Measurements from ENCODE around the gene ZMPSTE24. TPM values are rescaled to one million over a fixed set of nuclear protein-coding genes. Genes with fewer than 3 reads are reported as not detected.

Gene ZMPSTE24
- total RNA-seq: 46.5 and 60.1 TPM in 2 replicates

DNA sequence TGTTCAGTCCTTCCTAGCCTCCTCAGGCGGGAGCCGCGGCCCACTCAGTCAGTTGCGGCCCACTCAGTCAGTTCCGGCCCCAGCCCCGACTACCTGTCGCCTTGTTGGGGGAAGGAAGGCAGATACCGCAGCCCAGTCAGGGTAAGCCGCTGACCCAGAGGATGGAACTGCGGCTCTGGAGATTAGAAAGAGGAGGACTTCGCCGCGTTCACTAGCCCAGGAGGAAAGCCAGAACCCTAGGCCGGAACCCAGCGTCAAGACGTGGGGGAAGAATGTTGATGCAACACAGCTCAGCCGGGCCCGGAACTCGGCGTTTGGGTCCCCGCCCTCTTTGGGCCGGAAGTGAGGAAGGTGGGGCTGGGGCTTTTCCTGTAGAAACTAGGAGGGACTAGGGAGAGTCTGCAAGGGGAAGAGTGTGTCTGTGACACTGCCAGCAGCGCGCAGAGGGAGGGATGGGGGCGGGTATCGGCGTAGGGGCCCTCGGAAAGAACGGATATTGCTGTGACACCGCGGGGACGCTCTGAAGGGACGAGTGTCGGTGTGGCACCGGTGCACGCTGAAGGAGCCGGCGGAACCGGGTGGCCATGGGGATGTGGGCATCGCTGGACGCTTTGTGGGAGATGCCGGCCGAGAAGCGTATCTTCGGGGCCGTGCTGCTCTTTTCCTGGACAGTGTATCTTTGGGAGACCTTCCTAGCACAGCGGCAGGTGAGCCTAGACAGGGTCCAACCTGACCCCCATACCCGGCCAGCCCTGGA lies at the start of gene ZMPSTE24:
Gene ZMPSTE24, plus strand, starts transcription at position 549 of the 757 bp plus-strand sequence. Its CDS starts 36 bp downstream, at position 585.

DNA sequence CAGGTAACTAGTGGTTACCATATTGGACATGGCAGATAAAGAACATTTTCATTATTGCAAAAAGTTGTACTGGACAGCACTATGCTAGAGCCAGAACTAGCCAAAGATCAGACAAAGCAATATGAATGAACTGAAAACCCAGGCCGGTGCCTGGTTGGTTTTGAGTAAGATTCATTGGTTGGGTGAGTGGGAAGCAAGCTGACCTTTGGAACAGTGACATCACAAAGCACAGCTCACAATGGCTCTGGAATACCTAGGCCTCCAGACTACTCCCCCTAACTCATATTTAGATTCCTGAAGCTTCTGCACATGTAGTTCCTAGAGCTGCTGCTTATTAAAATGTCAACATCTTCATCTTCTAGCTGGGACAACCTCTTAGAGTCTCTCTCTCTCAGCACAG lies 10.4 kb upstream of the ZMPSTE24 start, which contains the start of gene TMCO2:
Gene TMCO2, plus strand, starts transcription at position 283 of the 400 bp plus-strand sequence. Its CDS starts 57 bp downstream, at position 340.

DNA sequence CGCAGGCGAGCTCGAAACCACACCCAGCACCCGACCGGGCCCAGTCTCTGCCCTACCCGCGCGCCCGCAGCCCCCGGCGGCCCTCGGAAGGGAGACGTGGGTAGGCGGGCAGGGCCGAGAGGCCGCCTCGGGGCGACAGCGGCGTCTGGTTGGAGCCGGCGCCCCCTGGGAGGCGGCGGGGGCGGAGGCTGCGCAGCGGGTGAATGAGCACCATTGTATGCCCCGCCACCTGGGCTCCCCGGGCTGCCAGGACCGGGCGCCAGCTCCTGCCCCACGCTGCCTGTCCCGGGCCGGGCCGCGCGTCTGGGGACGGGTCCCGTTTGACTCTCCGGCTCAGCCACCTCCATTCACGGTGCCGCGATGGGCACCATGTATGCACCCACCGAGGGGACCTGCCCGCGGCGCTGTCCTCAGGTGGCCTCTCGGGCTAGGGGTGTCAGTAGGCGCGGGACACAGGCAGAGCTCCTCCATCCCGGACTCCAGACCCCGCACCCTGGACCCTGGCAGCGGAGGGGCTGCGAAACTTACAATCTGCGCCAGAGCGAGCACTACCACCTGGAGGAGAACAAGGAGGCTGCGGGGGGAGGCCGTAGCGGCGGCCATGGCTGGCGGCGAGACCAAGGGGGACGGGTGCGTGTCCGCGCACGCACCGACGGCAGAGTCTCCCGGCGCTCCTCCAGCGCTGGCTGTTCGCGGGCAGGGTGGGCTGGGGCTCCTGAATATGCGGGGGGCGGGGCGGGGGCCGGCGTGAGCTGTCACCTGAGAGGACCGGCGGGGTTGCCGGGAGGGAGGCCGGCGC lies 58.8 kb downstream of the ZMPSTE24 start, which contains the start of gene COL9A2:
Gene COL9A2, minus strand, starts transcription at position 692 of the 799 bp plus-strand sequence. Its CDS starts 89 bp downstream, at position 603.

Other genes starting within 250 kb of the ZMPSTE24 start
- gene CAP1, start 217.5 kb upstream of the ZMPSTE24 start, total RNA-seq: 276 and 338 TPM in 2 replicates
- gene PPT1, start 161.0 kb upstream of the ZMPSTE24 start, total RNA-seq: 24.6 and 36.3 TPM in 2 replicates
- 18.5 and 19.4 TPM in 2 replicates for gene RLF, start 96.8 kb upstream of the ZMPSTE24 start, total RNA-seq
- gene TMCO2, start 10.3 kb upstream of the ZMPSTE24 start, total RNA-seq: not detected in 2 replicates
- gene COL9A2, start 59.0 kb downstream of the ZMPSTE24 start, total RNA-seq: 2.5 and 4.3 TPM in 2 replicates
- gene SMAP2, start 115.5 kb downstream of the ZMPSTE24 start, total RNA-seq: 10.6 and 17.5 TPM in 2 replicates
- gene ZFP69B, start 192.2 kb downstream of the ZMPSTE24 start, total RNA-seq: 1.6 and 2.0 TPM in 2 replicates
- 2.1 and 2.5 TPM in 2 replicates for gene ZFP69, start 219.1 kb downstream of the ZMPSTE24 start, total RNA-seq